Stimulated activated naive CD8-positive, alpha-beta T cell treated with anti-CD3 and anti-CD28 coated beads, Interleukin-15, Interleukin-2, amounts not matched to agents 100 ng/mL and 50 ng/mL, for 24 hours (primary cell): ENCODE measurements around the gene PCDH9.
"Not testable (repeated sequence)": the region's sequence is repeated elsewhere in the genome, so short reads cannot be mapped to it uniquely, and the experiment has no call there.

Experiments
- H3K27ac Mint-ChIP-seq: one replicate; pipeline ENCODE4 v1.8.0; 2021; ENCODE audit warnings: mild to moderate bottlenecking, mixed read lengths
- H3K27me3 Mint-ChIP-seq: one replicate; pipeline ENCODE4 v1.8.0; 2021; ENCODE audit warnings: mixed read lengths
- H3K36me3 Mint-ChIP-seq: one replicate; pipeline ENCODE4 v1.8.0; 2021; ENCODE audit warnings: low read depth, mixed read lengths
- H3K4me1 Mint-ChIP-seq: one replicate; pipeline ENCODE4 v1.8.0; 2021; ENCODE audit warnings: low read depth, mixed read lengths
- H3K4me3 Mint-ChIP-seq: one replicate; pipeline ENCODE4 v1.8.0; 2021; ENCODE audit warnings: mild to moderate bottlenecking, mixed read lengths
- H3K9me3 Mint-ChIP-seq: one replicate; pipeline ENCODE4 v1.8.0; 2021; ENCODE audit warnings: mixed read lengths

PCDH9 gene

GRCh38 chr13:66915596-66916185 is 314.4 kb downstream of the PCDH9 start:
- Mint-ChIP-seq H3K9me3 (peaks cover 9% of the 10 kb centered on the region), H3K4me3 (no peak overlapping the region), H3K36me3 (no peaks in the 10 kb centered on the region), H3K27ac (no peak overlapping the region), H3K4me1 (peaks cover 6% of the 10 kb centered on the region), H3K27me3 (no peaks in the 10 kb centered on the region)

GRCh38 chr13:66914155-66914554 is 316.0 kb downstream of the PCDH9 start:
- H3K4me1 Mint-ChIP-seq = peaks cover 6% of the 10 kb centered on the region
- no peak overlapping the region for H3K27ac Mint-ChIP-seq
- peaks cover 5% of the 10 kb centered on the region for H3K9me3 Mint-ChIP-seq
- H3K27me3 Mint-ChIP-seq = no peaks in the 10 kb centered on the region
- H3K36me3 Mint-ChIP-seq = no peaks in the 10 kb centered on the region
- no peak overlapping the region for H3K4me3 Mint-ChIP-seq

GRCh38 chr13:66911411-66911939 is 318.7 kb downstream of the PCDH9 start:
- Mint-ChIP-seq H3K36me3 (no peaks in the 10 kb centered on the region), H3K27me3 (no peaks in the 10 kb centered on the region), H3K4me1 (peaks cover 6% of the 10 kb centered on the region), H3K4me3 (no peak overlapping the region), H3K9me3 (no peaks in the 10 kb centered on the region), H3K27ac (no peak overlapping the region)

- no peaks in the 10 kb centered on the region for H3K27me3 Mint-ChIP-seq
- no peak overlapping the region for H3K4me3 Mint-ChIP-seq
- H3K9me3 Mint-ChIP-seq = no peaks in the 10 kb centered on the region
- H3K36me3 Mint-ChIP-seq = no peaks in the 10 kb centered on the region
- H3K27ac Mint-ChIP-seq = no peak overlapping the region
- H3K4me1 Mint-ChIP-seq = no peaks in the 10 kb centered on the region
Measured at GRCh38 chr13:66899955-66900354, 330.2 kb downstream of the PCDH9 start.

- H3K27ac Mint-ChIP-seq = no peak overlapping the region
- no peaks in the 10 kb centered on the region for H3K36me3 Mint-ChIP-seq
- no peak overlapping the region for H3K4me3 Mint-ChIP-seq
- no peaks in the 10 kb centered on the region for H3K9me3 Mint-ChIP-seq
- H3K4me1 Mint-ChIP-seq = no peaks in the 10 kb centered on the region
- no peaks in the 10 kb centered on the region for H3K27me3 Mint-ChIP-seq
Measured at GRCh38 chr13:66896933-66897332, 333.2 kb downstream of the PCDH9 start.

- H3K27ac Mint-ChIP-seq = no peak overlapping the region
- no peaks in the 10 kb centered on the region for H3K4me1 Mint-ChIP-seq
- H3K27me3 Mint-ChIP-seq = no peaks in the 10 kb centered on the region
- H3K36me3 Mint-ChIP-seq = no peaks in the 10 kb centered on the region
- peaks cover 2% of the 10 kb centered on the region for H3K9me3 Mint-ChIP-seq
- no peak overlapping the region for H3K4me3 Mint-ChIP-seq
Measured at GRCh38 chr13:66895780-66896179, 334.4 kb downstream of the PCDH9 start.

GRCh38 chr13:66895320-66895719 is 334.8 kb downstream of the PCDH9 start:
- Mint-ChIP-seq H3K9me3 (peaks cover 6% of the 10 kb centered on the region), H3K4me1 (no peaks in the 10 kb centered on the region), H3K27ac (no peak overlapping the region), H3K36me3 (no peaks in the 10 kb centered on the region), H3K4me3 (no peak overlapping the region), H3K27me3 (no peaks in the 10 kb centered on the region)

GRCh38 chr13:66888698-66889097 is 341.4 kb downstream of the PCDH9 start:
- Mint-ChIP-seq H3K4me1 (no peaks in the 10 kb centered on the region), H3K27ac (no peak overlapping the region), H3K36me3 (no peaks in the 10 kb centered on the region), H3K27me3 (no peaks in the 10 kb centered on the region), H3K9me3 (peaks cover 6% of the 10 kb centered on the region), H3K4me3 (no peak overlapping the region)

GRCh38 chr13:66887088-66887487 is 343.0 kb downstream of the PCDH9 start:
- no peak overlapping the region for H3K4me3 Mint-ChIP-seq
- no peak overlapping the region for H3K27ac Mint-ChIP-seq
- H3K27me3 Mint-ChIP-seq = no peaks in the 10 kb centered on the region
- H3K4me1 Mint-ChIP-seq = no peaks in the 10 kb centered on the region
- H3K36me3 Mint-ChIP-seq = no peaks in the 10 kb centered on the region
- H3K9me3 Mint-ChIP-seq = peaks cover 6% of the 10 kb centered on the region

- Mint-ChIP-seq H3K36me3 (no peaks in the 10 kb centered on the region), H3K9me3 (peaks cover 6% of the 10 kb centered on the region), H3K27me3 (no peaks in the 10 kb centered on the region), H3K4me3 (no peak overlapping the region), H3K4me1 (no peaks in the 10 kb centered on the region), H3K27ac (no peak overlapping the region)
Measured at GRCh38 chr13:66886264-66886663, 343.9 kb downstream of the PCDH9 start.

- H3K36me3 Mint-ChIP-seq, H3K4me3 Mint-ChIP-seq, H3K27me3 Mint-ChIP-seq, H3K27ac Mint-ChIP-seq, H3K4me1 Mint-ChIP-seq, H3K9me3 Mint-ChIP-seq: not testable (repeated sequence)
Measured at GRCh38 chr13:66881170-66881569, 349.0 kb downstream of the PCDH9 start.

- Mint-ChIP-seq H3K27me3 (no peaks in the 10 kb centered on the region), H3K27ac (no peak overlapping the region), H3K9me3 (peaks cover 8% of the 10 kb centered on the region), H3K4me3 (no peak overlapping the region), H3K4me1 (peaks cover 7% of the 10 kb centered on the region), H3K36me3 (no peaks in the 10 kb centered on the region)
Measured at GRCh38 chr13:66879988-66880387, 350.1 kb downstream of the PCDH9 start.

- peaks cover 7% of the 10 kb centered on the region for H3K4me1 Mint-ChIP-seq
- no peaks in the 10 kb centered on the region for H3K27me3 Mint-ChIP-seq
- no peak overlapping the region for H3K27ac Mint-ChIP-seq
- no peaks in the 10 kb centered on the region for H3K36me3 Mint-ChIP-seq
- H3K4me3 Mint-ChIP-seq = no peak overlapping the region
- peaks cover 14% of the 10 kb centered on the region for H3K9me3 Mint-ChIP-seq
Measured at GRCh38 chr13:66875264-66875663, 354.9 kb downstream of the PCDH9 start.

GRCh38 chr13:66864627-66865026 is 365.5 kb downstream of the PCDH9 start:
- no peaks in the 10 kb centered on the region for H3K27me3 Mint-ChIP-seq
- H3K4me1 Mint-ChIP-seq = no peaks in the 10 kb centered on the region
- no peaks in the 10 kb centered on the region for H3K36me3 Mint-ChIP-seq
- H3K27ac Mint-ChIP-seq = no peak overlapping the region
- H3K4me3 Mint-ChIP-seq = no peak overlapping the region
- no peaks in the 10 kb centered on the region for H3K9me3 Mint-ChIP-seq

GRCh38 chr13:66860878-66861417 is 369.2 kb downstream of the PCDH9 start:
- no peaks in the 10 kb centered on the region for H3K4me1 Mint-ChIP-seq
- H3K4me3 Mint-ChIP-seq = no peak overlapping the region
- no peaks in the 10 kb centered on the region for H3K27me3 Mint-ChIP-seq
- H3K27ac Mint-ChIP-seq = no peak overlapping the region
- no peaks in the 10 kb centered on the region for H3K9me3 Mint-ChIP-seq
- H3K36me3 Mint-ChIP-seq = no peaks in the 10 kb centered on the region
